ENCODE data around the gene CANT1.

Gene CANT1

GRCh38 chr17:78985395-78985794 is 24.2 kb downstream of the CANT1 start:
- peaks cover 13 to 17% of the 10 kb centered on the region in 2 experiments for H3K4me1 ChIP-seq (ENCODE audit: control insufficient read depth in 1 of 2, insufficient read depth in 2 of 2, low read length in 2 of 2)
- H3K27ac ChIP-seq (ENCODE audit: low read depth, low read length) = no peak overlapping the region
- no peaks in the 10 kb centered on the region for H3K9me3 ChIP-seq (ENCODE audit: insufficient read depth, low read depth, low read length)
- no peak overlapping the region for H2AFZ ChIP-seq (ENCODE audit: insufficient read depth, low read length, poor library complexity)
- H3K36me3 ChIP-seq (ENCODE audit: control insufficient read depth in 1 of 2, insufficient read depth in 2 of 2, low read length in 2 of 2) = peaks cover 3 to 4% of the 10 kb centered on the region in 2 experiments
- H2BK120ac ChIP-seq (ENCODE audit: insufficient read depth, low read length, poor library complexity) = no peak overlapping the region
- peaks cover 2% of the 10 kb centered on the region for H3K79me2 ChIP-seq (ENCODE audit: control insufficient read depth, insufficient read depth, low read length, poor library complexity)
- no peak overlapping the region for H4K91ac ChIP-seq (ENCODE audit: low read depth, low read length)
- no peak overlapping the region for H2BK12ac ChIP-seq (ENCODE audit: low read length)
- no peak overlapping the region for H4K12ac ChIP-seq (ENCODE audit: low read depth, low read length)
- peaks cover 8% of the 10 kb centered on the region for H3K79me1 ChIP-seq (ENCODE audit: low read length)
- H3K9ac ChIP-seq (ENCODE audit: low read length) = no peak overlapping the region
- WGBS (ENCODE audit: extremely low coverage, insufficient coverage, insufficient read length) = no CpG with 5 or more reads among the region's 5 CpGs
- no peak for DNase-seq
- H3K18ac ChIP-seq (ENCODE audit: low read length) = no peak overlapping the region
- H3K4me3 ChIP-seq (ENCODE audit: low read depth, low read length) = no peak overlapping the region
- H4K8ac ChIP-seq (ENCODE audit: low read depth, low read length) = no peak overlapping the region
- H3K23ac ChIP-seq (ENCODE audit: low read length) = no peak overlapping the region
- no peaks in the 10 kb centered on the region for H3K27me3 ChIP-seq (ENCODE audit: insufficient read depth, low read length)
- H2AK5ac ChIP-seq (ENCODE audit: low read length) = no peak overlapping the region
- H3K4ac ChIP-seq (ENCODE audit: low read depth, low read length) = no peak overlapping the region
- no peak overlapping the region for H3K14ac ChIP-seq (ENCODE audit: low read length)
- no peak overlapping the region for H3K4me2 ChIP-seq (ENCODE audit: low read length)
- no peak overlapping the region for H2BK5ac ChIP-seq (ENCODE audit: low read depth, low read length, poor library complexity)

GRCh38 chr17:78981010-78981888 is 28.3 kb downstream of the CANT1 start:
- no peak for DNase-seq
- no peak overlapping the region for H3K4ac ChIP-seq (ENCODE audit: low read depth, low read length)
- no peaks in the 10 kb centered on the region for H3K9me3 ChIP-seq (ENCODE audit: insufficient read depth, low read depth, low read length)

GRCh38 chr17:78980624-78980972 is 29.0 kb downstream of the CANT1 start:
- Histone ChIP-seq H4K12ac (ENCODE audit: low read depth, low read length) (no peak overlapping the region), H3K4me2 (ENCODE audit: low read length) (no peak overlapping the region), H3K9me3 (ENCODE audit: insufficient read depth, low read depth, low read length) (no peaks in the 10 kb centered on the region), H3K4ac (ENCODE audit: low read depth, low read length) (no peak overlapping the region), H4K91ac (ENCODE audit: low read depth, low read length) (no peak overlapping the region), H2BK5ac (ENCODE audit: low read depth, low read length, poor library complexity) (no peak overlapping the region), H3K4me1 (ENCODE audit: control insufficient read depth in 1 of 2, insufficient read depth in 2 of 2, low read length in 2 of 2) (peaks cover 4 to 5% of the 10 kb centered on the region in 2 experiments), H3K27me3 (ENCODE audit: insufficient read depth, low read length) (no peaks in the 10 kb centered on the region), H3K9ac (ENCODE audit: low read length) (no peak overlapping the region), H4K8ac (ENCODE audit: low read depth, low read length) (no peak overlapping the region), H3K4me3 (ENCODE audit: low read depth, low read length) (no peak overlapping the region), H3K36me3 (ENCODE audit: control insufficient read depth in 1 of 2, insufficient read depth in 2 of 2, low read length in 2 of 2) (no peaks in the 10 kb centered on the region), H3K27ac (ENCODE audit: low read depth, low read length) (no peak overlapping the region), H2BK12ac (ENCODE audit: low read length) (no peak overlapping the region), H3K14ac (ENCODE audit: low read length) (no peak overlapping the region), H3K79me2 (ENCODE audit: control insufficient read depth, insufficient read depth, low read length, poor library complexity) (no peaks in the 10 kb centered on the region), H3K23ac (ENCODE audit: low read length) (no peak overlapping the region), H2BK120ac (ENCODE audit: insufficient read depth, low read length, poor library complexity) (no peak overlapping the region), H3K79me1 (ENCODE audit: low read length) (no peaks in the 10 kb centered on the region), H3K18ac (ENCODE audit: low read length) (no peak overlapping the region), H2AK5ac (ENCODE audit: low read length) (no peak overlapping the region), H2AFZ (ENCODE audit: insufficient read depth, low read length, poor library complexity) (no peak overlapping the region)
- no peak for DNase-seq
- no CpG with 5 or more reads among the region's 8 CpGs for WGBS (ENCODE audit: extremely low coverage, insufficient coverage, insufficient read length)

More at GRCh38 chr17:78981010-78981888, 28.3 kb downstream of the CANT1 start:
- Histone ChIP-seq H3K18ac (ENCODE audit: low read length) (no peak overlapping the region), H4K91ac (ENCODE audit: low read depth, low read length) (no peak overlapping the region), H2BK120ac (ENCODE audit: insufficient read depth, low read length, poor library complexity) (no peak overlapping the region), H3K23ac (ENCODE audit: low read length) (no peak overlapping the region), H3K27me3 (ENCODE audit: insufficient read depth, low read length) (no peaks in the 10 kb centered on the region), H3K79me1 (ENCODE audit: low read length) (no peaks in the 10 kb centered on the region), H3K4me3 (ENCODE audit: low read depth, low read length) (no peak overlapping the region), H4K12ac (ENCODE audit: low read depth, low read length) (no peak overlapping the region), H3K4me1 (ENCODE audit: control insufficient read depth in 1 of 2, insufficient read depth in 2 of 2, low read length in 2 of 2) (peaks cover 4 to 5% of the 10 kb centered on the region in 2 experiments), H2AK5ac (ENCODE audit: low read length) (peak overlapping the region; percentile 26), H2BK5ac (ENCODE audit: low read depth, low read length, poor library complexity) (no peak overlapping the region), H3K36me3 (ENCODE audit: control insufficient read depth in 1 of 2, insufficient read depth in 2 of 2, low read length in 2 of 2) (no peaks in the 10 kb centered on the region), H2BK12ac (ENCODE audit: low read length) (no peak overlapping the region), H3K79me2 (ENCODE audit: control insufficient read depth, insufficient read depth, low read length, poor library complexity) (no peaks in the 10 kb centered on the region), H3K27ac (ENCODE audit: low read depth, low read length) (no peak overlapping the region), H4K8ac (ENCODE audit: low read depth, low read length) (no peak overlapping the region), H3K14ac (ENCODE audit: low read length) (no peak overlapping the region), H3K4me2 (ENCODE audit: low read length) (no peak overlapping the region), H2AFZ (ENCODE audit: insufficient read depth, low read length, poor library complexity) (no peak overlapping the region), H3K9ac (ENCODE audit: low read length) (no peak overlapping the region)
- WGBS (ENCODE audit: extremely low coverage, insufficient coverage, insufficient read length) = no CpG with 5 or more reads among the region's 16 CpGs

- Histone ChIP-seq H3K4ac (ENCODE audit: low read depth, low read length) (no peak within 1 kb of the TSS), H3K4me3 (ENCODE audit: low read depth, low read length) (no peak within 1 kb of the TSS), H4K12ac (ENCODE audit: low read depth, low read length) (peak within 1 kb of the TSS; percentile 34), H3K18ac (ENCODE audit: low read length) (no peak within 1 kb of the TSS), H4K91ac (ENCODE audit: low read depth, low read length) (no peak within 1 kb of the TSS), H2AK5ac (ENCODE audit: low read length) (no peak within 1 kb of the TSS), H3K23ac (ENCODE audit: low read length) (no peak within 1 kb of the TSS), H2BK5ac (ENCODE audit: low read depth, low read length, poor library complexity) (no peak within 1 kb of the TSS), H2BK120ac (ENCODE audit: insufficient read depth, low read length, poor library complexity) (no peak within 1 kb of the TSS), H2BK12ac (ENCODE audit: low read length) (no peak within 1 kb of the TSS), H3K4me2 (ENCODE audit: low read length) (no peak within 1 kb of the TSS), H2AFZ (ENCODE audit: insufficient read depth, low read length, poor library complexity) (no peak within 1 kb of the TSS), H3K79me1 (ENCODE audit: low read length) (no peaks in the 10 kb centered on the region), H3K9me3 (ENCODE audit: insufficient read depth, low read depth, low read length) (no peaks in the 10 kb centered on the region), H3K14ac (ENCODE audit: low read length) (no peak within 1 kb of the TSS), H3K79me2 (ENCODE audit: control insufficient read depth, insufficient read depth, low read length, poor library complexity) (no peaks in the 10 kb centered on the region), H4K8ac (ENCODE audit: low read depth, low read length) (peak within 1 kb of the TSS; percentile 54), H3K4me1 (ENCODE audit: control insufficient read depth in 1 of 2, insufficient read depth in 2 of 2, low read length in 2 of 2) (peaks cover 4 to 5% of the 10 kb centered on the region in 2 experiments), H3K36me3 (ENCODE audit: control insufficient read depth in 1 of 2, insufficient read depth in 2 of 2, low read length in 2 of 2) (no peaks in the 10 kb centered on the region), H3K9ac (ENCODE audit: low read length) (no peak within 1 kb of the TSS), H3K27ac (ENCODE audit: low read depth, low read length) (no peak within 1 kb of the TSS), H3K27me3 (ENCODE audit: insufficient read depth, low read length) (no peaks in the 10 kb centered on the region)
- peak; percentile 60 to 82 for DNase-seq
- no CpG with 5 or more reads among the region's 16 CpGs for WGBS (ENCODE audit: extremely low coverage, insufficient coverage, insufficient read length)
Observed at GRCh38 chr17:78979780-78980623, 29.6 kb downstream of the CANT1 start, which contains the start of gene LGALS3BP. TSS of gene LGALS3BP (minus strand) at chr17:78979923. CDS start at chr17:78977191, 2,732 bp downstream.
